HG02840 (cell line): ENCODE measurements around the gene TAF11L7.
"Not testable (repeated sequence)": the region's sequence is repeated elsewhere in the genome, so short reads cannot be mapped to it uniquely, and the experiment has no call there.

Source experiments
- ATAC-seq: cut with Tn5 transposase; IDR thresholded peaks from one replicate; pipeline ENCODE4 v1.9.1; 2021; ENCODE audit warnings: mild to moderate bottlenecking, moderate library complexity, moderate number of reproducible peaks; ENCODE audit not compliant: unreplicated experiment, low FRiP score

Gene TAF11L7

DNA sequence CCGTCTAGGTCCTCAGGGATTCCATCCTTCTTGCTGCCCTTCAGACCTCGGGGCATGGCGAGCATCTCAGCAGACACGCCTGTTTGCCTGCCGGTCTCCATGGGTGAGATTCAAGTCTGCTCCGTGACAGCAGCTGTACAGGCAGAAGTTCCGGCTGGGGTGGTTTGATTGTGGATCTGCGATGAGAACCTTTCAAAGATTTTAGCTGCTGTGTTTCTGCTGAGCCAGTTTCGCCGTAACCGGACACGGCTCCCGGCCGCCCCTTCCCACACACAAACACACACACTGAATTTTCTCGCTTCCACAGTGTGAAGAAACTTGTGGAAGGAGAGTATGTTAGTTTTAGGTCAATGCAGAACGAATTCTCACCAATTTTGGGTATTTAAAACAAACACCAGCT is at the start of gene TAF11L7:
Gene TAF11L7 (minus strand): TSS at position 101 of the 400 bp plus-strand sequence.
- not testable (repeated sequence) for ATAC-seq

DNA sequence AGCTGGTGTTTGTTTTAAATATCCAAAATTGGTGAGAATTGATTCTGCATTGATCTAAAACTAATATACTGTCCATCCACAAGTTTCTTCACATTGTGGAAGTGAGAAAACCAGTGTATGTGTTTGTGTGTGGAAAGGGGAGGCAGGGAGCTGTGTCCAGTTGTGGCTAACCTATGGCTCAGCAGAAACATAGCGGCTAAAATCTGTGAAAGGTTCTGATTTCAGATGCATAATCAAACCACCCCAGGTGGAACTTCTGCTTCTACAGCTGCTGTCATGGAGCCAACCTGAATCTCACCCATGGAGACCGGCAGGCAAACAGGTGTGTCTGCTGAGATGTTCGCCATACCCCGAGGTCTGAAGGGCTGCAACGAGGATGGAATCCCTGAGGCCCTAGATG is 48.6 kb upstream of the TAF11L7 start, which contains the start of gene TAF11L14:
Gene TAF11L14 (plus strand): TSS at position 301 of the 400 bp plus-strand sequence.
- no peak for ATAC-seq

DNA sequence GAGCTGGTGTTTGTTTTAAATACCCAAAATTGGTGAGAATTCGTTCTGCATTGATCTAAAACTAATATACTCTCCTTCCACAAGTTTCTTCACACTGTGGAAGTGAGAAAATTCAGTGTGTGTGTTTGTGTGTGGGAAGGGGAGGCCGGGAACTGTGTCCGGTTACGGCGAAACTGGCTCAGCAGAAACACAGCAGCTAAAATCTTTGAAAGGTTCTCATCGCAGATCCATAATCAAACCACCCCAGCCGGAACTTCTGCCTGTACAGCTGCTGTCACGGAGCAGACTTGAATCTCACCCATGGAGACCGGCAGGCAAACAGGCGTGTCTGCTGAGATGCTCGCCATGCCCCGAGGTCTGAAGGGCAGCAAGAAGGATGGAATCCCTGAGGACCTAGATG is 46.2 kb upstream of the TAF11L7 start, which contains the start of gene TAF11L13:
Gene TAF11L13 (plus strand): TSS at position 301 of the 400 bp plus-strand sequence.
- ATAC-seq: not testable (repeated sequence)

DNA sequence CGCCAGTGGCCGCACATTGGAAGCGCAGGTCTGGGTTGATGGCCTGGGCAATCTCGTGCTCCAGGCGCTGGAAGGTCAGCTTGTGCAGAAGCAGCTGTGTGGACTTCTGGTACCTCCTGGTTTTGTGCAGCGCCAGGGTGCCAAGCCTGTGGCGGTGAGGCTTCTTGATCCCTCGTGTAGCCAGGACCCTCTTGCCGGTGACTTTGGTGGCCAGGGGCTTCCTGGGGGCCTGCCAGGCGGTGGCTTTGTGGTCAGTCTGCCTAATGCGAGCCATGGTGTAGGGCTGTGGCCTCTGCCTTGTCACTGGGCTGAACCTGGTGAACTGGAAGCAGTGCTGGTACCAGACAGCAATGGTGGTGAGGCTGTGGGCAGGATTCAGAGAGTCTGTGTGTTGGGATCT is 40.1 kb upstream of the TAF11L7 start:
- ATAC-seq: no peak

DNA sequence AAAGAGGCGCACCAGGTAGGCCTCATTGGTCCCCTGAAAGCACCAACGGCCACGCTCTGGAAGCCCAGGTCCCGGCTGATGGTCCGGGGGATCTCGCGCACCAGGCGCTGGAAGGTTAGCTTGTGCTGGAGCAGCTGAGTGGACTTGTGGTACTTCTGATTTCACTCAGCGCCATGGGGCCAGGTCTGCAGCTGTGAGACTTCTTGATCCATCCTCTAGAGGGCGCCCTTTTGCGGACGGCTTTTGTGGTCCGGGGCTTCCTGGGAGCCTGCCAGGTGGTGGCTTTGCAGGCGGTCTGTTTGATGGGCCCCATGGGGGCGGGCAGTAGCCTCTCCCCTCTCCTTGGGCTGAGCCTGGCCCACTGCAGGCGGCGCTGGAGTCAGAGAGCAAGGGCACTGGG is 35.1 kb upstream of the TAF11L7 start:
- no peak for ATAC-seq

DNA sequence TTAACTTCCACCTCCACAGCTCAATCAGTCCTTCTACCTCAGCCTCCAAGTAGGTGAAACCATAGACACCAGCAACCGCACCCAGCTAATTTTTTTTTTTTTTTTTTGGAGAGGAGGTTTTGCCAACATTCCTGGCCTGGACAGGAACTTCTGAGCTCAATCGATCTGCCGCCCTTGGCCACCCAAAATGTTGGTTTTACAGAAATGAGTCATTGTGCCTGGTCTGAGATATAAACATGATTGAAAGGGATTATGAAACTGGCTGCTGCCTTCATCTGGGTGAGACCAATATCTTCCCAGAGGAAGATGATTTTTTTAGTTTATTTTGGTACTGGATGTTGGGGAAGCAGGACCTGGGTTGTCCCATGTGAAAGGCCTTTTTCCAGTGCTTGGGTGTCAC is 33.8 kb upstream of the TAF11L7 start:
- no peak for ATAC-seq

DNA sequence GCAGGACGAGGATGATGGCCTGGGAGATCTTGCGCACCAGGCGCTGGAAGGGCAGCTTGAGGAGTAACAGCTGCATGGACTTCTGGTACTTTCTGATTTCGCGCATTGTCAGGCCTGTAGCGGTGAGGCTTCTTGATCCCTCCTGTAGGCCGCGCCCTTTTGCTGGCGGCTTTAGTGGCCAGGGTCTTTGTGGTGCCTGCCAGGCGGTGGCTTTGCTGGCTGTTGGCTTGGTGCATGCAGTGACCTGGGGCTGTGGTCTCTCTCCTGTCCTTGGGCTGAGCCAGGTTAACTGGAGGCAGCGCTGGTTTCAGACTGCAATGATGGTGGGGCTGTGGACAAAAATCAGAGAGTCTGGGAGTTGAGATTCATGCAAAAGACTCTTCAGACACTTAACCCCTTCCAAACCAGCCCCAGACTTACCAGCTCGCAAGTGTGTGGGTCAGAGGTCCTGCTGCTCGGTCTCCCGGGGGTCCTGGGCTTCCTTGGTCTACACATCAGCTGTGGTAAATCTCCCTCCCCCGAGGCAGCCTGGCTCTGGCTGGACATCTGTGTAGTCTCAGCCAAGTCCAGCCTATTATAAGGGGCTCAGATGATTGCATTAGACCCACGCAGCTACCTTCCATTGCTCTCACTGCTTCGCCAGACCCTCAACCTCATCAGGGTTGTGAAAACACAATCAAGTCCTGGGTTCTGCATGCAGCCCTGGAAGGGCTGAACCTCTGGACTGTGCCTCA is 29.5 kb upstream of the TAF11L7 start:
- no peak for ATAC-seq

DNA sequence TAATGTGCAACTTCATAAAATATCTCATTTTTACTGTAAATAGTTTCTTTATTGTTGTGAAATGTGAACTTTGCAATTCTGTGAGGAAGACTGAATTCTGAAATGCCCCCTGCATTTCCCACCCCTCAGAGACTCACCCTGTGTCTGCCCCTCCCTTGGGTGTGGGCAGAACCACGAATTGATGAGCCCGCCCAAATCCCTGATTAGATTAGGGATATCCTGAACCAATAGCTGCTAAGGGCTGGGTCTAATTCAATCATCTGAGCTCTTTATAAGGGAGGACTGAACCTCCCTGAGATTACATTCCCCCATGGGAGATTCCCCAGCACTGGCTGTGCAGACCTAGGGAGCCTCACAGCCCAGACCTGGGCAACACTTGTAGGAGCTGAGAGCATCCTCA is 24.5 kb upstream of the TAF11L7 start, which contains the start of gene TAF11L12:
Gene TAF11L12 (plus strand): TSS at position 301 of the 400 bp plus-strand sequence.
- not testable (repeated sequence) for ATAC-seq

DNA sequence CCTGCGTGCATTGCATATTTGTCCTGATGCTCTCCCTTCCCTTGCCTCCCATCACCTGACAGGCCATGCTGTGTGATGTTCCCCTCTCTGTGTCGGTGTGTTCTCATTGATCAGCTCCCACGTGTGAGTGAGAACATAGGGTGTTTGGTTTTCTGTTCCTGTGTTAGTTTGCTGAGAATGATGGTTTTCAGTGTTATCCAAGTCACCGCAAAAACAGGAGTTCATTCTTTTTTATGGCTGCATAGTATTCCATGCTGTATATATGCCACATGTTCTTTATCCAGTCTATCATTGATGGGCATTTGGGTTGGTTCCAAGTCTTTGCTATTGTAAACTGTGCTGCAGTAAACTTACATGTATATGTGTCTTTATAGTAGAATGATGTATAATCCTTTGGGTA is 21.9 kb upstream of the TAF11L7 start:
- not testable (repeated sequence) for ATAC-seq

DNA sequence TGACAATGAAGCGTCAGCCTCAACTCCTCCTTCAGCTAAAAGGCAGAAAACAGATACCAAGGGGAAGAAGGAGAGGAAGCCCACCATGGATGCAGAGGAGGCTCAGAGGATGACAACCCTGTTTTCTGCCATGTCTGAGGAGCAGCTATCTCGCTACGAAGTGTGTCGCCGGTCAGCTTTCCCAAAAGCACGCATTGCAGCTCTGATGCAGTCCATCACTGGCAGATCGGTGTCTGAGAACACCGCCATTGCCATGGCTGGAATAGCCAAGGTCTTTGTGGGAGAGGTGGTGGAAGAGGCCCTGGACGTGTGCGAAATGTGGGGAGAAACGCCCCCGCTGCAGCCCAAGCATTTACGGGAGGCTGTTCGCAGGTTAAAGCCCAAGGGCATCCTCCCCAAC is 19.4 kb upstream of the TAF11L7 start:
- no peak for ATAC-seq

DNA sequence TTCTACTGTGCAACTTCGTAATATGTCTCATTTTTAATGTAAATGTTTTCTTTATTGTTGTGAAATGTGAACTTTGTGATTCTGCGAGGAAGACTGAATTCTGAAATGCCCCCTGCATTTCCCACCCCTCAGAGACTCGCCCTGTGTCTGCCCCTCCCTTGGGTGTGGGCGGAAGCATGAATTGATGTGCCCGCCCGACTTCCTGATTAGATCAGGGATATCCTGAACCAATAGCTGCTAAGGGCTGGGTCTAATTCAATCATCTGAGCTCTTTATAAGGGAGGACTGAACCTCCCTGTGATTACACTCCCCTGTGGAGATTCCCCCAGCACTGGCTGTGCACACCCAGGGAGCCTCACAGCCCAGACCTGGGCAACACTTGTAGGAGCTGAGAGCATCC is 18.3 kb upstream of the TAF11L7 start, which contains the start of gene TAF11L11:
Gene TAF11L11 (plus strand): TSS at position 304 of the 400 bp plus-strand sequence.
- ATAC-seq: not testable (repeated sequence)

DNA sequence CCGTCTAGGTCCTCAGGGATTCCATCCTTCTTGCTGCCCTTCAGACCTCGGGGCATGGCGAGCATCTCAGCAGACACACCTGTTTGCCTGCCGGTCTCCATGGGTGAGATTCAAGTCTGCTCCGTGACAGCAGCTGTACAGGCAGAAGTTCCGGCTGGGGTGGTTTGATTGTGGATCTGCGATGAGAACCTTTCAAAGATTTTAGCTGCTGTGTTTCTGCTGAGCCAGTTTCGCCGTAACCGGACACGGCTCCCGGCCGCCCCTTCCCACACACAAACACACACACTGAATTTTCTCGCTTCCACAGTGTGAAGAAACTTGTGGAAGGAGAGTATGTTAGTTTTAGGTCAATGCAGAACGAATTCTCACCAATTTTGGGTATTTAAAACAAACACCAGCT is 12.2 kb upstream of the TAF11L7 start, which contains the start of gene TAF11L10:
Gene TAF11L10 (minus strand): TSS at position 101 of the 400 bp plus-strand sequence.
- ATAC-seq: not testable (repeated sequence)

DNA sequence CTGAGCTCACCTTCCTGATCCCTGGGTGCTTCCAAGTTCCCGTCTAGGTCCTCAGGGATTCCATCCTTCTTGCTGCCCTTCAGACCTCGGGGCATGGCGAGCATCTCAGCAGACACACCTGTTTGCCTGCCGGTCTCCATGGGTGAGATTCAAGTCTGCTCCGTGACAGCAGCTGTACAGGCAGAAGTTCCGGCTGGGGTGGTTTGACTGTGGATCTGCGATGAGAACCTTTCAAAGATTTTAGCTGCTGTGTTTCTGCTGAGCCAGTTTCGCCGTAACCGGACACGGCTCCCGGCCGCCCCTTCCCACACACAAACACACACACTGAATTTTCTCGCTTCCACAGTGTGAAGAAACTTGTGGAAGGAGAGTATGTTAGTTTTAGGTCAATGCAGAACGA is 8.7 kb upstream of the TAF11L7 start, which contains the start of gene TAF11L9:
Gene TAF11L9 (minus strand): TSS at position 140 of the 400 bp plus-strand sequence.
- not testable (repeated sequence) for ATAC-seq

DNA sequence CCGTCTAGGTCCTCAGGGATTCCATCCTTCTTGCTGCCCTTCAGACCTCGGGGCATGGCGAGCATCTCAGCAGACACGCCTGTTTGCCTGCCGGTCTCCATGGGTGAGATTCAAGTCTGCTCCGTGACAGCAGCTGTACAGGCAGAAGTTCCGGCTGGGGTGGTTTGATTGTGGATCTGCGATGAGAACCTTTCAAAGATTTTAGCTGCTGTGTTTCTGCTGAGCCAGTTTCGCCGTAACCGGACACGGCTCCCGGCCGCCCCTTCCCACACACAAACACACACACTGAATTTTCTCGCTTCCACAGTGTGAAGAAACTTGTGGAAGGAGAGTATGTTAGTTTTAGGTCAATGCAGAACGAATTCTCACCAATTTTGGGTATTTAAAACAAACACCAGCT is 5.3 kb upstream of the TAF11L7 start, which contains the start of gene TAF11L8:
Gene TAF11L8 (minus strand): TSS at position 101 of the 400 bp plus-strand sequence.
- ATAC-seq: not testable (repeated sequence)
